Measurements from ENCODE around the gene POU6F2. TPM values are rescaled to one million over a fixed set of nuclear protein-coding genes. Genes with fewer than 3 reads are reported as not detected.

Gene POU6F2
- total and polyA plus RNA-seq, 2 donors (not counting 1 experiment from before 2014, with no cell fraction given), result 0.47 TPM; not detected in 1

DNA sequence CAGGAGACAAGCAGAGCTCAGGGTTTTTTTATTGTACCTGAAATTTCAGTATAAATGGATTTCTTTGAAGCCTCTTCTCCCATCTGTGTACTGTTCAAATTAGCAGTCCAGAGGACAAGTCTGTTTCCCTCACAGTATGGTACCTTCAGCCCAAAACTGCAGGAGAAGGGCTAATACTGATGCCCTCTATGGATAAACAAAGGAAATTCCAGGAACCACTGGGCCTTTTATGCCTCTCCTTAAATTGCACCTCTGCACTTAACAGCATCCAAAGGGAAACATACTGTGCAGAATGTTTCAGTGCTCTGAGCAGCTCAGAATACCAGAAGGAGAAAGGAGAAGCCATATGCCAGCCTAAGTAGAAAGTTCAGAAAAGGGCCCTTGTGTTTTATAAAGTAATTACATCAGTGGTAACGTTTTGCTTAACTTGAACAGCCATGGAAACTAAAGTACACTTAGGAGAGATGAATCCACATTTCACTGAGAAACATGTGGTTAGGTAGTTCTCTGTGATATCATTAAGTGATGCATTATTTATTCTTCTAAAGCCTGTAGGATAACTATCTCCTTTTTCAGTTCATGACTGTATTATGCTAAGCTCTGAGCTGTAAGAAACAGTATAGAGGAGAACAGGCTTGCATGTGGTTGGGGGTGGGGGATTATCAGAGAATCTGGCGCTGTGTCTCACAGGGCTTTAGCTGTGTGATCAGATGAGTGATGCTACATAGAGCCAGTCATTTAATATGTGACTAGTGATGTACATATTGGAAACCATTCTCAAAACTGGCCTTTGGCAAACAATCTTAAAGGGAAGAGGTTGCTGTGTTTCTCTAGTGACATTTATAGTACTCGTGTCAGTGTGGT, 111.3 kb downstream of the POU6F2 start:
- ChIA-PET POLR2A (no interaction called here), CTCF (no interaction called here)
- H2AFZ ChIP-seq (ENCODE audit: insufficient read depth, low read depth, low read length, poor library complexity, severe bottlenecking), result no peak overlapping the region
- no peak overlapping the region for H3K4me3 ChIP-seq (ENCODE audit: control extremely low read depth in 1 of 5, extremely low read depth in 1 of 5, insufficient read depth in 1 of 5, low read depth in 2 of 5, low read length in 4 of 5)
- peaks cover 0 to 3% of the 10 kb centered on the region in 2 donors for H3K4me1 ChIP-seq (ENCODE audit: control insufficient read depth in 2 of 2, insufficient read depth in 2 of 2, low read length in 2 of 2)
- no peak overlapping the region for H3K27ac ChIP-seq (ENCODE audit: low read length in 2 of 2)
- DNase-seq, result no peak
- no peaks in the 10 kb centered on the region for H3K27me3 ChIP-seq (replicated peaks in 1 of 4; ENCODE audit: control extremely low read depth in 1 of 4, control insufficient read depth in 3 of 4, insufficient read depth in 4 of 4, low read length in 3 of 4)
- no peaks in the 10 kb centered on the region for H3K79me2 ChIP-seq (ENCODE audit: control insufficient read depth, insufficient read depth, low read length)
- no peaks in the 10 kb centered on the region for H3K9me3 ChIP-seq (ENCODE audit: control extremely low read depth in 1 of 3, control insufficient read depth in 2 of 3, insufficient read depth in 1 of 3, low read length in 2 of 3)
- no peak overlapping the region for H3K4me2 ChIP-seq (replicated peaks; ENCODE audit: low read depth, low read length, poor library complexity, severe bottlenecking)
- H3K9ac ChIP-seq (ENCODE audit: low read length), result no peak overlapping the region
- ATAC-seq (ENCODE audit: low read depth), result no peak
- H3K36me3 ChIP-seq (replicated peaks in 1 of 2; ENCODE audit: control extremely low read depth in 1 of 2, control insufficient read depth in 1 of 2, extremely low read depth in 1 of 2, insufficient read depth in 2 of 2, low read length in 1 of 2), result no peaks in the 10 kb centered on the region
- Mint-ChIP-seq H3K4me3 (no peak overlapping the region), H3K4me1 (peaks cover 1% of the 10 kb centered on the region), H3K27me3 (peaks cover 20% of the 10 kb centered on the region), H3K27ac (no peak overlapping the region), H3K9me3 (ENCODE audit: insufficient read depth) (no peaks in the 10 kb centered on the region)
- TF ChIP-seq, protein P1, sequence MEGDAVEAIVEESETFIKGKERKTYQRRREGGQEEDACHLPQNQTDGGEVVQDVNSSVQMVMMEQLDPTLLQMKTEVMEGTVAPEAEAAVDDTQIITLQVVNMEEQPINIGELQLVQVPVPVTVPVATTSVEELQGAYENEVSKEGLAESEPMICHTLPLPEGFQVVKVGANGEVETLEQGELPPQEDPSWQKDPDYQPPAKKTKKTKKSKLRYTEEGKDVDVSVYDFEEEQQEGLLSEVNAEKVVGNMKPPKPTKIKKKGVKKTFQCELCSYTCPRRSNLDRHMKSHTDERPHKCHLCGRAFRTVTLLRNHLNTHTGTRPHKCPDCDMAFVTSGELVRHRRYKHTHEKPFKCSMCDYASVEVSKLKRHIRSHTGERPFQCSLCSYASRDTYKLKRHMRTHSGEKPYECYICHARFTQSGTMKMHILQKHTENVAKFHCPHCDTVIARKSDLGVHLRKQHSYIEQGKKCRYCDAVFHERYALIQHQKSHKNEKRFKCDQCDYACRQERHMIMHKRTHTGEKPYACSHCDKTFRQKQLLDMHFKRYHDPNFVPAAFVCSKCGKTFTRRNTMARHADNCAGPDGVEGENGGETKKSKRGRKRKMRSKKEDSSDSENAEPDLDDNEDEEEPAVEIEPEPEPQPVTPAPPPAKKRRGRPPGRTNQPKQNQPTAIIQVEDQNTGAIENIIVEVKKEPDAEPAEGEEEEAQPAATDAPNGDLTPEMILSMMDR (IDR thresholded peaks at IDR 0.05), result no peak
- TF ChIP-seq EZH2 (IDR thresholded peaks at IDR 0.05; ENCODE audit: borderline replicate concordance, insufficient read depth, low read depth, low read length, poor library complexity, severe bottlenecking), result no peak
- no peaks in the 10 kb centered on the region for H4K20me1 ChIP-seq (ENCODE audit: control insufficient read depth, insufficient read depth, low read length, poor library complexity, severe bottlenecking)
- intact Hi-C loops (cut with micrococcal nuclease), result no loop called here
- 100% methylated on average over 2 of the region's 3 CpGs for WGBS (ENCODE audit: insufficient coverage)

DNA sequence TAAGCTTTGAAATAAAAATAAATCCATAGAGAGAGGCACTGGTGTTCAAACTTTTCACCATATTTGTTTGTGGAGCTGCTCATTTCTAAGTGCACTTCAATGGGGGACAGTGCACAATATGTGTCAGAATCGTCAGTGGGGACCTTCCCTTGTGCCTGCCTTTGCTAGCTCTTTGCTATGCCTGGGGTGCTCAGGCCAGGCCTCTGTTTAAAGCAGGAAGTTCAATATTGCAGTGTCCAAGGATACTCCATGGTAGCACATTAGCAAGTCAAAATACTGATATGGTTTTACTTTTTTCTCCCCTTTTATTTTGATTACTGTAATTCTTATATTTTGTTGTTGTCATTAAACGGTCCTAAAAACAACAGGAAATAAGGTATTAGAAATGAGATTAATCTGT, 113.4 kb downstream of the POU6F2 start:
- TF ChIP-seq, protein P1 (IDR thresholded peaks at IDR 0.05), result no peak
- TF ChIP-seq EZH2 (IDR thresholded peaks at IDR 0.05; ENCODE audit: borderline replicate concordance, insufficient read depth, low read depth, low read length, poor library complexity, severe bottlenecking), result no peak
- H3K27me3 ChIP-seq (replicated peaks in 1 of 4; ENCODE audit: control extremely low read depth in 1 of 4, control insufficient read depth in 3 of 4, insufficient read depth in 4 of 4, low read length in 3 of 4), result no peaks in the 10 kb centered on the region
- WGBS (ENCODE audit: insufficient coverage), result 100% methylated on average over 1 of the region's 2 CpGs
- H2AFZ ChIP-seq (ENCODE audit: insufficient read depth, low read depth, low read length, poor library complexity, severe bottlenecking), result no peak overlapping the region
- ATAC-seq (ENCODE audit: low read depth) (no peak), DNase-seq (no peak)
- H3K4me1 ChIP-seq (ENCODE audit: control insufficient read depth in 2 of 2, insufficient read depth in 2 of 2, low read length in 2 of 2), result no peaks in the 10 kb centered on the region
- Mint-ChIP-seq H3K27me3 (peaks cover 2% of the 10 kb centered on the region), H3K27ac (no peak overlapping the region), H3K4me1 (no peaks in the 10 kb centered on the region), H3K4me3 (no peak overlapping the region), H3K9me3 (ENCODE audit: insufficient read depth) (no peaks in the 10 kb centered on the region)
- intact Hi-C loops (cut with micrococcal nuclease), result no loop called here
- no peaks in the 10 kb centered on the region for H3K9me3 ChIP-seq (ENCODE audit: control extremely low read depth in 1 of 3, control insufficient read depth in 2 of 3, insufficient read depth in 1 of 3, low read length in 2 of 3)
- H3K4me3 ChIP-seq (ENCODE audit: control extremely low read depth in 1 of 5, extremely low read depth in 1 of 5, insufficient read depth in 1 of 5, low read depth in 2 of 5, low read length in 4 of 5), result no peak overlapping the region
- no peaks in the 10 kb centered on the region for H3K36me3 ChIP-seq (replicated peaks in 1 of 2; ENCODE audit: control extremely low read depth in 1 of 2, control insufficient read depth in 1 of 2, extremely low read depth in 1 of 2, insufficient read depth in 2 of 2, low read length in 1 of 2)
- CTCF ChIA-PET, result no interaction called here
- no peaks in the 10 kb centered on the region for H3K79me2 ChIP-seq (ENCODE audit: control insufficient read depth, insufficient read depth, low read length)
- no peak overlapping the region for H3K4me2 ChIP-seq (replicated peaks; ENCODE audit: low read depth, low read length, poor library complexity, severe bottlenecking)
- POLR2A ChIA-PET, result no interaction called here
- no peaks in the 10 kb centered on the region for H4K20me1 ChIP-seq (ENCODE audit: control insufficient read depth, insufficient read depth, low read length, poor library complexity, severe bottlenecking)
- no peak overlapping the region for H3K27ac ChIP-seq (ENCODE audit: low read length in 2 of 2)
- H3K9ac ChIP-seq (ENCODE audit: low read length), result no peak overlapping the region
